Osteoblast (primary cell): Measurements from ENCODE around the gene PTPRD. TPM values are rescaled to one million over a fixed set of nuclear protein-coding genes. Genes with fewer than 3 reads are reported as not detected.

Experiments
- DNase-seq: peaks from one replicate; pipeline ENCODE4 v3.0.0; 2011; ENCODE audit warnings: low spot score, mixed read lengths; ENCODE audit not compliant: insufficient read length; ENCODE audit errors: missing footprints
- H2AFZ ChIP-seq: 2 replicates; pipeline ENCODE4 v1.6.0; 2011; ENCODE audit warnings: mild to moderate bottlenecking, low read length
- H3K27ac ChIP-seq: 2 replicates; pipeline ENCODE4 v1.5.1; 2011; ENCODE audit warnings: mild to moderate bottlenecking, low read depth, low read length, moderate library complexity
- H3K27me3 ChIP-seq: 2 replicates; pipeline ENCODE4 v1.6.0; 2012; ENCODE audit warnings: mild to moderate bottlenecking, control low read depth, inconsistent platforms, low read length, moderate library complexity; ENCODE audit not compliant: insufficient read depth
- H3K36me3 ChIP-seq: 2 replicates; pipeline ENCODE4 v1.5.1; 2011; ENCODE audit warnings: mild to moderate bottlenecking, low read length, control low read depth, moderate library complexity; ENCODE audit not compliant: insufficient read depth
- H3K4me1 ChIP-seq: 2 replicates; pipeline ENCODE4 v1.5.1; 2011; ENCODE audit warnings: mild to moderate bottlenecking, low read length, control low read depth, moderate library complexity; ENCODE audit not compliant: insufficient read depth
- H3K4me2 ChIP-seq: 2 replicates; pipeline ENCODE4 v1.6.0; 2011; ENCODE audit warnings: mild to moderate bottlenecking, low read length; ENCODE audit not compliant: insufficient read depth
- H3K4me3 ChIP-seq: fragments of 200-600 bp; sonication (generic); 3 replicates; pipeline ENCODE4 v1.5.1; 2012; ENCODE audit warnings: mild to moderate bottlenecking, low read length, inconsistent platforms; ENCODE audit not compliant: insufficient read depth
- H3K79me2 ChIP-seq: 2 replicates; pipeline ENCODE4 v1.6.0; 2012; ENCODE audit warnings: mild to moderate bottlenecking, low read length, control low read depth, inconsistent platforms; ENCODE audit not compliant: insufficient read depth
- H3K9me3 ChIP-seq: 2 replicates; pipeline ENCODE4 v1.5.1; 2011; ENCODE audit warnings: low read depth, low read length, control low read depth
- H4K20me1 ChIP-seq: 2 replicates; pipeline ENCODE4 v1.6.0; 2012; ENCODE audit warnings: mild to moderate bottlenecking, low read length, control low read depth; ENCODE audit not compliant: insufficient read depth
- total RNA-seq: library from RNA; depleted of rRNA; stranded (reverse); fragments of >200 nt; gene quantifications from 2 replicates; pipeline ENCODE4 v1.2.3, GENCODE V29; 2012
- TF ChIP-seq, protein P1 (sequence below): IDR thresholded peaks from 2 replicates; pipeline ENCODE4 v1.5.1; 2011; ENCODE audit warnings: mild to moderate bottlenecking, low read depth, low read length, moderate library complexity; ENCODE audit errors: extremely low read depth

The PTPRD gene
- total RNA-seq, 1 donor = 23.9 TPM

DNA sequence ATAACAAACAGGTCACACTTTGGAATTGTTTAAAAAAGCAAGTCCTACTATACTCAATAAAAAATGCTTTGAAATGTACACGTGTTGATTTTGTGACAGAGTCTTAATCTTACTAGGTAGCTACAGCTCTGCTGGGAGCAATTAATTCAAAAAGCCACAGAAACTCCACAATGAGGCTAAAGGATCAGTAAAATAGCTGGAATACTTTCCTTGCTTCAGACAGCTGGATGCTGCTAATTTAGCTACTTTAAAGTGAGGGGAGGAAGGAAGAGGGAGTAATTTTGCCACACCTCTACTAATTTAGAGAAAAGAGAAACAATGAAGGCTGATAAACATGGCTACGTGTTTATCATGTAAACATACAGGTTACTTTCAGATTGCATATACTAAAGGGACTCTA lies 1885.6 kb downstream of the PTPRD start:
- no peaks in the 10 kb centered on the region for H3K4me1 ChIP-seq
- H3K27me3 ChIP-seq = no peaks in the 10 kb centered on the region
- H3K36me3 ChIP-seq = no peaks in the 10 kb centered on the region
- H3K9me3 ChIP-seq = no peaks in the 10 kb centered on the region
- H3K4me2 ChIP-seq = no peak overlapping the region
- H4K20me1 ChIP-seq = no peaks in the 10 kb centered on the region
- H3K79me2 ChIP-seq = no peaks in the 10 kb centered on the region
- H3K27ac ChIP-seq = no peak overlapping the region
- no peak for DNase-seq
- TF ChIP-seq, protein P1, sequence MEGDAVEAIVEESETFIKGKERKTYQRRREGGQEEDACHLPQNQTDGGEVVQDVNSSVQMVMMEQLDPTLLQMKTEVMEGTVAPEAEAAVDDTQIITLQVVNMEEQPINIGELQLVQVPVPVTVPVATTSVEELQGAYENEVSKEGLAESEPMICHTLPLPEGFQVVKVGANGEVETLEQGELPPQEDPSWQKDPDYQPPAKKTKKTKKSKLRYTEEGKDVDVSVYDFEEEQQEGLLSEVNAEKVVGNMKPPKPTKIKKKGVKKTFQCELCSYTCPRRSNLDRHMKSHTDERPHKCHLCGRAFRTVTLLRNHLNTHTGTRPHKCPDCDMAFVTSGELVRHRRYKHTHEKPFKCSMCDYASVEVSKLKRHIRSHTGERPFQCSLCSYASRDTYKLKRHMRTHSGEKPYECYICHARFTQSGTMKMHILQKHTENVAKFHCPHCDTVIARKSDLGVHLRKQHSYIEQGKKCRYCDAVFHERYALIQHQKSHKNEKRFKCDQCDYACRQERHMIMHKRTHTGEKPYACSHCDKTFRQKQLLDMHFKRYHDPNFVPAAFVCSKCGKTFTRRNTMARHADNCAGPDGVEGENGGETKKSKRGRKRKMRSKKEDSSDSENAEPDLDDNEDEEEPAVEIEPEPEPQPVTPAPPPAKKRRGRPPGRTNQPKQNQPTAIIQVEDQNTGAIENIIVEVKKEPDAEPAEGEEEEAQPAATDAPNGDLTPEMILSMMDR = no peak
- H2AFZ ChIP-seq = no peak overlapping the region
- no peak overlapping the region for H3K4me3 ChIP-seq

DNA sequence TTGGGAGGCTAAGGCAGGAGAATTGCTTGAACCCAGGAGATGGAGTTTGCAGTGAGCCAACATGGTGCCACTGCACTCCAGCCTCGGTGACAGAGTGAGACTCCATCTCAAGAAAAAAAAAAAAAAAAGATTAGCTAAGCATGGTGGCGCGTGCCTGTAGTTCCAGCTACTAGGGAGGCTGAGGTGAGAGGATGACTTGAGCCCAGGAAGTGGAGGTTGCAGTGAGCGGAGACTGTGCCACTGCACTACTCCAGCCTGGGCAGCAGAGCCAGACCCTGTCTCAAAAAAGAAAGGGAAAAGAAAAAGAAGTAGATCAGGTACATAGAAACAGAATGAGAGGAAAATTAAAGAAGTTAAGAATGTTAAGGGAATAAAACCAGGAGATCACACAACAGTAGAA lies 1886.1 kb downstream of the PTPRD start:
- H3K9me3 ChIP-seq = no peaks in the 10 kb centered on the region
- H3K4me1 ChIP-seq = no peaks in the 10 kb centered on the region
- H3K36me3 ChIP-seq = no peaks in the 10 kb centered on the region

DNA sequence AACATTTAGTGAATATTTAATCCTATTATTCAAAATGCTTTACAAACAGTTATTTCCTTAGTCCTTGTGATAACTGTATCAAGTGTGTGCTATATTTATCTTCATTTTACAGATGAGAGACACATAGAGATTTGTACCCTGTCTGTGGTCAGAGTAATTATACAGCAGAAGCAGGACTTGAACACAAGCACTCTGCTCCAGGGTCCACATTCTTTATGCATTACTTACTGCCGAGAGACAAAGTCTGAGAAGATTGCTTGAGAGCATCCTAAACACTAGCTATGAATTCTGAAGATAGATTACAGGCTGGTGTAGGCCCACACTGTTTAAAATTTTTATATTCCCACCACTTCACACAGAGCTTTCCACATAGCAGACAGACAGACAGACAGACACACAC lies 1887.2 kb downstream of the PTPRD start:
- no peak overlapping the region for H3K27ac ChIP-seq
- H3K4me2 ChIP-seq = no peak overlapping the region
- H3K9me3 ChIP-seq = no peaks in the 10 kb centered on the region
- H3K79me2 ChIP-seq = no peaks in the 10 kb centered on the region
- H3K27me3 ChIP-seq = no peaks in the 10 kb centered on the region
- no peaks in the 10 kb centered on the region for H3K36me3 ChIP-seq
- no peaks in the 10 kb centered on the region for H3K4me1 ChIP-seq
- H2AFZ ChIP-seq = no peak overlapping the region
- no peak for DNase-seq
- TF ChIP-seq, protein P1 = no peak
- no peak overlapping the region for H3K4me3 ChIP-seq
- H4K20me1 ChIP-seq = no peaks in the 10 kb centered on the region

More for the DNA sequence above, 1886.1 kb downstream of the PTPRD start:
- Histone ChIP-seq H2AFZ (no peak overlapping the region), H3K27ac (no peak overlapping the region), H4K20me1 (no peaks in the 10 kb centered on the region), H3K4me2 (no peak overlapping the region), H3K4me3 (no peak overlapping the region), H3K79me2 (no peaks in the 10 kb centered on the region), H3K27me3 (no peaks in the 10 kb centered on the region)
- DNase-seq = no peak
- TF ChIP-seq, protein P1 = no peak

DNA sequence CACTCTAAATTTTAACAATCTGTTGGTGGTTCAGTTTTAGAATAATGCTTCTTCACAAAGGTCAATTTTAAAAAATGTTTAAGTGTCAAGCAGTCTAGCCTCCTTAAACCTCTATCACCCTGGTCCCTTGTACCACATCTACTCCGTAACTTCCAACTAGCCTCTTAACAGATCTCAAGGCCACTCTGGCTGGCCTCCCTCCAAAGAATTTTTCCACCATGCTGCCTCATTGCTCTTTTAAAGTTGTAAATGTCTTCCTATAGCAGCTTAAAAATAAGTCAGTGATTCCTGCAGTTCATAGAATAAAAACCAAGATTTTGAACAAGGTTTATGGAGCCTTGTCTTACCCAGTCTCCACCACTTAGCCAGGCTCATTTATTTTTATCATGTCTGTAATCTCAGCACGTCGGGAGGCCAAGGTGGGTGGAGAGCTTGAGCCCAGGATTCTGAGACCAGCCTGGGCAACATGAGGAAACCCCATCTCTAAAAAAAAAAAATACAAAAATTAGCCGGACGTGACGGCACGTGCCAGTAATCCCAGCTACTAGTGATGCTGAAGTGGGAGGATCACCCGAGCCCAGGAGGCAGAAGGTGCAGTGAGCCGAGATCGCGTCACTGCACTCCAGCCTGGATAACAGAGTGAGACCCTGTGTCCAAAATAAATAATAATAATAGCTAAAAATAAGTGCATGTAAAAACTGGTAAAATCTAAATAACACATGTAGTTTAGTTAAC lies 1888.4 kb downstream of the PTPRD start:
- Histone ChIP-seq H3K79me2 (no peaks in the 10 kb centered on the region), H3K4me3 (no peak overlapping the region), H3K27me3 (no peaks in the 10 kb centered on the region), H3K9me3 (no peaks in the 10 kb centered on the region), H2AFZ (no peak overlapping the region), H4K20me1 (no peaks in the 10 kb centered on the region), H3K4me1 (no peaks in the 10 kb centered on the region), H3K27ac (no peak overlapping the region), H3K36me3 (no peaks in the 10 kb centered on the region), H3K4me2 (no peak overlapping the region)
- TF ChIP-seq, protein P1 = no peak
- no peak for DNase-seq
